SK-N-SH (cell line): Measurements from ENCODE around the gene NGF. TPM values are rescaled to one million over a fixed set of nuclear protein-coding genes. Genes with fewer than 3 reads are reported as not detected.

Experiments used
- CTCF ChIA-PET: fragments of 300-600, 350-600 bp; formaldehyde crosslinking; extraction: SDS; loops from one replicate; lab custom pipeline; 2021; lab: Yijun Ruan, JAX
- POLR2A ChIA-PET: fragments of 350-600 bp; sonication (Branson Sonifier 250); formaldehyde crosslinking; extraction: SDS; loops from one replicate; lab custom pipeline; 2020; ENCODE audit warnings: antibody characterized with exemption, inconsistent platforms; lab: Yijun Ruan, JAX
- DNase-seq: peaks from one replicate; pipeline ENCODE4 v3.0.0; 2012
- H2AFZ ChIP-seq: fragments of 200-600 bp; sonication (generic); 2 replicates; pipeline ENCODE4 v1.8.1; 2016; ENCODE audit warnings: antibody characterized with exemption, mild to moderate bottlenecking, low read depth
- H3F3A ChIP-seq: fragments of 200-600 bp; sonication (generic); replicated peaks from 2 replicates; pipeline ENCODE3; 2016; ENCODE audit warnings: antibody characterized with exemption, mild to moderate bottlenecking; ENCODE audit not compliant: insufficient read depth
- H3K27ac ChIP-seq, 2 experiments: fragments of 200-500 bp in 1 of 2; fragments of 200-600 bp in 1 of 2; sonication (Bioruptor generic) in 1 of 2; sonication (generic), shearing (Covaris generic) in 1 of 2; 2 replicates each; pipeline versions ENCODE4 v1.5.1 to v1.6.1; 2014 to 2016; ENCODE audit warnings: low read depth in 2 of 2, inconsistent platforms in 1 of 2, low read length in 1 of 2, mild to moderate bottlenecking in 1 of 2, mixed read lengths in 1 of 2
- H3K27me3 ChIP-seq: fragments of 200-600 bp; sonication (generic), shearing (Covaris generic); 2 replicates; pipeline ENCODE4 v1.6.1; 2016; ENCODE audit warnings: mixed run types; ENCODE audit not compliant: insufficient read depth
- H3K36me3 ChIP-seq, 2 experiments: fragments of 200-500 bp in 1 of 2; fragments of 200-600 bp in 1 of 2; sonication (Bioruptor generic) in 1 of 2; sonication (generic) in 1 of 2; replicated peaks in 1 of 2; 2 replicates each; pipeline versions ENCODE3 to v1.5.1; 2014 to 2016; ENCODE audit warnings: low read length in 1 of 2, mild to moderate bottlenecking in 1 of 2; ENCODE audit not compliant: insufficient read depth in 2 of 2, control insufficient read depth in 1 of 2
- H3K4me1 ChIP-seq, 2 experiments: fragments of 200-500 bp in 1 of 2; fragments of 200-600 bp in 1 of 2; sonication (Bioruptor generic) in 1 of 2; sonication (generic), shearing (Covaris generic) in 1 of 2; 2 replicates each; pipeline versions ENCODE4 v1.5.1 to v1.6.1; 2014 to 2016; ENCODE audit warnings: low read depth in 1 of 2, low read length in 1 of 2, mixed run types in 1 of 2; ENCODE audit not compliant: insufficient read depth in 2 of 2, control insufficient read depth in 1 of 2
- H3K4me2 ChIP-seq: fragments of 200-600 bp; sonication (generic), shearing (Covaris generic); 2 replicates; pipeline ENCODE4 v1.6.1; 2017; ENCODE audit warnings: mixed run types
- H3K4me3 ChIP-seq, 2 experiments: fragments of 200-500 bp in 1 of 2; fragments of 200-600 bp in 1 of 2; sonication (Bioruptor generic) in 1 of 2; sonication (generic), shearing (Covaris generic) in 1 of 2; 2 replicates each; pipeline versions ENCODE4 v1.5.1 to v1.8.1; 2014 to 2016; ENCODE audit warnings: low read depth in 2 of 2, inconsistent platforms in 1 of 2, low read length in 1 of 2, mild to moderate bottlenecking in 1 of 2, mixed read lengths in 1 of 2, moderate library complexity in 1 of 2
- H3K79me2 ChIP-seq: fragments of 200-600 bp; sonication (generic); 2 replicates; pipeline ENCODE4 v1.8.1; 2017; ENCODE audit warnings: mild to moderate bottlenecking; ENCODE audit not compliant: insufficient read depth
- H3K9ac ChIP-seq: fragments of 200-600 bp; sonication (generic); 2 replicates; pipeline ENCODE4 v1.6.1; 2017; ENCODE audit warnings: mixed run types
- H3K9me2 ChIP-seq: fragments of 200-600 bp; sonication (generic); 2 replicates; pipeline ENCODE4 v1.6.1; 2017; ENCODE audit warnings: mixed run types
- H3K9me3 ChIP-seq: fragments of 200-600 bp; sonication (generic); 2 replicates; pipeline ENCODE4 v1.6.1; 2017; ENCODE audit warnings: mixed run types, mild to moderate bottlenecking, moderate library complexity
- H4K20me1 ChIP-seq: fragments of 200-600 bp; sonication (generic); 2 replicates; pipeline ENCODE4 v1.6.1; 2017; ENCODE audit warnings: mild to moderate bottlenecking, mixed run types; ENCODE audit not compliant: insufficient read depth
- ELF1 ChIP-seq: IDR thresholded peaks from 2 replicates; pipeline ENCODE4 v1.4.0; 2012
- EP300 ChIP-seq, 2 experiments: IDR thresholded peaks; 2 replicates each; pipeline versions ENCODE4 v1.4.0 to v1.6.1; 2012; ENCODE audit warnings: borderline replicate concordance in 1 of 2, low read depth in 1 of 2, low read length in 1 of 2
- FOXM1 ChIP-seq: IDR thresholded peaks from 2 replicates; pipeline ENCODE4 v1.4.0; 2012; ENCODE audit warnings: low read depth, mild to moderate bottlenecking
- GABPA ChIP-seq: IDR thresholded peaks from 2 replicates; pipeline ENCODE4 v1.4.0; 2012; ENCODE audit warnings: low read depth, mild to moderate bottlenecking
- GATA2 ChIP-seq: sonication (generic); formaldehyde crosslinking; IDR thresholded peaks from 2 replicates; pipeline ENCODE4 v1.5.0; 2020; ENCODE audit warnings: mild to moderate bottlenecking, missing genetic modification reagents
- MEF2A ChIP-seq: IDR thresholded peaks from 2 replicates; pipeline ENCODE4 v1.4.0; 2012; ENCODE audit warnings: low read depth, borderline replicate concordance
- NRF1 ChIP-seq: IDR thresholded peaks from 2 replicates; pipeline ENCODE4 v1.6.1; 2012; ENCODE audit warnings: low read depth, mild to moderate bottlenecking, low read length
- RXRA ChIP-seq: IDR thresholded peaks from 2 replicates; pipeline ENCODE4 v1.4.0; 2012; ENCODE audit warnings: low read depth, mild to moderate bottlenecking, borderline replicate concordance
- SIN3A ChIP-seq: IDR thresholded peaks from 2 replicates; pipeline ENCODE4 v1.6.1; 2012; ENCODE audit warnings: low read depth, mild to moderate bottlenecking, low read length, moderate library complexity, borderline replicate concordance
- YY1 ChIP-seq: IDR thresholded peaks from 2 replicates; pipeline ENCODE4 v1.4.0; 2012; ENCODE audit warnings: low read depth, mild to moderate bottlenecking
- WGBS: methylation state at CpG from one replicate; pipeline ENCODE4 v1.1.6; 2017; ENCODE audit warnings: low lambda C conversion rate; 5-methylcytosine and 5-hydroxymethylcytosine counted together
- polyA plus RNA-seq, 3 experiments: library from polyadenylated mRNA; depleted of rRNA; stranded (reverse); fragments of >200 nt; gene quantifications; 2 replicates each; pipeline ENCODE4 v1.2.3, GENCODE V29; 2012
- TF ChIP-seq, protein P1 (sequence below): IDR thresholded peaks from 2 replicates; pipeline ENCODE4 v1.6.1; 2012; ENCODE audit warnings: mild to moderate bottlenecking, low read depth, low read length, moderate library complexity
- TF ChIP-seq, protein P2 (sequence below): fragments of 150-350 bp; IDR thresholded peaks from 2 replicates; pipeline ENCODE4 v1.6.1; 2016; ENCODE audit warnings: mild to moderate bottlenecking, low read depth, low read length
- TF ChIP-seq, protein P3 (sequence below): IDR thresholded peaks from 2 replicates; pipeline ENCODE4 v1.4.0; 2012; ENCODE audit warnings: low read depth, borderline replicate concordance
- TF ChIP-seq, protein P4 (sequence below): fragments of 150-350 bp; IDR thresholded peaks from 2 replicates; pipeline ENCODE4 v1.6.1; 2017; ENCODE audit warnings: antibody characterized with exemption, low read length, low read depth, borderline replicate concordance
- TF ChIP-seq, protein P5 (sequence below): IDR thresholded peaks from 2 replicates; pipeline ENCODE4; 2012
- TF ChIP-seq, protein P6 (sequence below): IDR thresholded peaks from 2 replicates; pipeline ENCODE4 v1.4.0; 2012; ENCODE audit warnings: low read depth, borderline replicate concordance

Gene NGF
- polyA plus RNA-seq, 1 of the 3 experiments (the other 2 are of a cell fraction), result 75.8 TPM

DNA sequence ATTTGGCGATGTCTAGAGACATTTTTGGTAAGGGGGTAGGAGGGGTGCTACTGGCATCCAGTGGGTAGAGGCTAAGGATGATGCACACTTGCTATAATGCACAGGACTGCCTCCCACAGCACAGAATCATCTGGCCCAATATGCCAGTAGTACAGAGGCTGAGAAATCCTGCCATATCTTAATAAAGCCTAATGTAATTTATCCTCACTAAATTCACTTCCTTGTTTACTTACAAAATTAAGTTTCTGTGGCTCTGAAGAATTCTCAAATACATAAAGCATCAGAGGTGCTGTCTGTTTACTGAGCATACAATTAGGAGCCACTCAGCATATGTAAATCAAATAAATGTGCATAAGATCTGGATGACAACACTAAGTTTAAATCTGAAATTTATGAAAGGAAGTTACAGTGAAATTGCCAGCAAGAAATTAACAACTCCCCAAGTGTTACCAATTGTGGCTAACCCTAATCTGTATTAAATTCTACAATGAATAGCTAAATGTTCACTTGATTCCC is 26.5 kb downstream of the NGF start:
- no peak for TF ChIP-seq MEF2A
- TF ChIP-seq FOXM1, result no peak
- TF ChIP-seq, protein P1, sequence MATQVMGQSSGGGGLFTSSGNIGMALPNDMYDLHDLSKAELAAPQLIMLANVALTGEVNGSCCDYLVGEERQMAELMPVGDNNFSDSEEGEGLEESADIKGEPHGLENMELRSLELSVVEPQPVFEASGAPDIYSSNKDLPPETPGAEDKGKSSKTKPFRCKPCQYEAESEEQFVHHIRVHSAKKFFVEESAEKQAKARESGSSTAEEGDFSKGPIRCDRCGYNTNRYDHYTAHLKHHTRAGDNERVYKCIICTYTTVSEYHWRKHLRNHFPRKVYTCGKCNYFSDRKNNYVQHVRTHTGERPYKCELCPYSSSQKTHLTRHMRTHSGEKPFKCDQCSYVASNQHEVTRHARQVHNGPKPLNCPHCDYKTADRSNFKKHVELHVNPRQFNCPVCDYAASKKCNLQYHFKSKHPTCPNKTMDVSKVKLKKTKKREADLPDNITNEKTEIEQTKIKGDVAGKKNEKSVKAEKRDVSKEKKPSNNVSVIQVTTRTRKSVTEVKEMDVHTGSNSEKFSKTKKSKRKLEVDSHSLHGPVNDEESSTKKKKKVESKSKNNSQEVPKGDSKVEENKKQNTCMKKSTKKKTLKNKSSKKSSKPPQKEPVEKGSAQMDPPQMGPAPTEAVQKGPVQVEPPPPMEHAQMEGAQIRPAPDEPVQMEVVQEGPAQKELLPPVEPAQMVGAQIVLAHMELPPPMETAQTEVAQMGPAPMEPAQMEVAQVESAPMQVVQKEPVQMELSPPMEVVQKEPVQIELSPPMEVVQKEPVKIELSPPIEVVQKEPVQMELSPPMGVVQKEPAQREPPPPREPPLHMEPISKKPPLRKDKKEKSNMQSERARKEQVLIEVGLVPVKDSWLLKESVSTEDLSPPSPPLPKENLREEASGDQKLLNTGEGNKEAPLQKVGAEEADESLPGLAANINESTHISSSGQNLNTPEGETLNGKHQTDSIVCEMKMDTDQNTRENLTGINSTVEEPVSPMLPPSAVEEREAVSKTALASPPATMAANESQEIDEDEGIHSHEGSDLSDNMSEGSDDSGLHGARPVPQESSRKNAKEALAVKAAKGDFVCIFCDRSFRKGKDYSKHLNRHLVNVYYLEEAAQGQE, result no peak
- TF ChIP-seq RXRA, result no peak
- TF ChIP-seq, protein P2, sequence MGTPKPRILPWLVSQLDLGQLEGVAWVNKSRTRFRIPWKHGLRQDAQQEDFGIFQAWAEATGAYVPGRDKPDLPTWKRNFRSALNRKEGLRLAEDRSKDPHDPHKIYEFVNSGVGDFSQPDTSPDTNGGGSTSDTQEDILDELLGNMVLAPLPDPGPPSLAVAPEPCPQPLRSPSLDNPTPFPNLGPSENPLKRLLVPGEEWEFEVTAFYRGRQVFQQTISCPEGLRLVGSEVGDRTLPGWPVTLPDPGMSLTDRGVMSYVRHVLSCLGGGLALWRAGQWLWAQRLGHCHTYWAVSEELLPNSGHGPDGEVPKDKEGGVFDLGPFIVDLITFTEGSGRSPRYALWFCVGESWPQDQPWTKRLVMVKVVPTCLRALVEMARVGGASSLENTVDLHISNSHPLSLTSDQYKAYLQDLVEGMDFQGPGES, result no peak
- TF ChIP-seq EP300 (IDR thresholded peaks at IDR 0.05; ENCODE audit: borderline replicate concordance in 1 of 2, low read depth in 1 of 2, low read length in 1 of 2), result no peak
- TF ChIP-seq, protein P3, sequence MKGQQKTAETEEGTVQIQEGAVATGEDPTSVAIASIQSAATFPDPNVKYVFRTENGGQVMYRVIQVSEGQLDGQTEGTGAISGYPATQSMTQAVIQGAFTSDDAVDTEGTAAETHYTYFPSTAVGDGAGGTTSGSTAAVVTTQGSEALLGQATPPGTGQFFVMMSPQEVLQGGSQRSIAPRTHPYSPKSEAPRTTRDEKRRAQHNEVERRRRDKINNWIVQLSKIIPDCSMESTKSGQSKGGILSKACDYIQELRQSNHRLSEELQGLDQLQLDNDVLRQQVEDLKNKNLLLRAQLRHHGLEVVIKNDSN, result no peak
- TF ChIP-seq, protein P4, sequence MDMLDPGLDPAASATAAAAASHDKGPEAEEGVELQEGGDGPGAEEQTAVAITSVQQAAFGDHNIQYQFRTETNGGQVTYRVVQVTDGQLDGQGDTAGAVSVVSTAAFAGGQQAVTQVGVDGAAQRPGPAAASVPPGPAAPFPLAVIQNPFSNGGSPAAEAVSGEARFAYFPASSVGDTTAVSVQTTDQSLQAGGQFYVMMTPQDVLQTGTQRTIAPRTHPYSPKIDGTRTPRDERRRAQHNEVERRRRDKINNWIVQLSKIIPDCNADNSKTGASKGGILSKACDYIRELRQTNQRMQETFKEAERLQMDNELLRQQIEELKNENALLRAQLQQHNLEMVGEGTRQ, result no peak
- TF ChIP-seq GABPA, result no peak
- no peak for TF ChIP-seq NRF1
- TF ChIP-seq SIN3A, result no peak
- no peak for TF ChIP-seq GATA2
- TF ChIP-seq, protein P5, sequence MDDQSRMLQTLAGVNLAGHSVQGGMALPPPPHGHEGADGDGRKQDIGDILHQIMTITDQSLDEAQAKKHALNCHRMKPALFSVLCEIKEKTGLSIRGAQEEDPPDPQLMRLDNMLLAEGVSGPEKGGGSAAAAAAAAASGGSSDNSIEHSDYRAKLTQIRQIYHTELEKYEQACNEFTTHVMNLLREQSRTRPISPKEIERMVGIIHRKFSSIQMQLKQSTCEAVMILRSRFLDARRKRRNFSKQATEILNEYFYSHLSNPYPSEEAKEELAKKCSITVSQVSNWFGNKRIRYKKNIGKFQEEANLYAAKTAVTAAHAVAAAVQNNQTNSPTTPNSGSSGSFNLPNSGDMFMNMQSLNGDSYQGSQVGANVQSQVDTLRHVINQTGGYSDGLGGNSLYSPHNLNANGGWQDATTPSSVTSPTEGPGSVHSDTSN, result no peak
- no peak for TF ChIP-seq YY1
- TF ChIP-seq, protein P6, sequence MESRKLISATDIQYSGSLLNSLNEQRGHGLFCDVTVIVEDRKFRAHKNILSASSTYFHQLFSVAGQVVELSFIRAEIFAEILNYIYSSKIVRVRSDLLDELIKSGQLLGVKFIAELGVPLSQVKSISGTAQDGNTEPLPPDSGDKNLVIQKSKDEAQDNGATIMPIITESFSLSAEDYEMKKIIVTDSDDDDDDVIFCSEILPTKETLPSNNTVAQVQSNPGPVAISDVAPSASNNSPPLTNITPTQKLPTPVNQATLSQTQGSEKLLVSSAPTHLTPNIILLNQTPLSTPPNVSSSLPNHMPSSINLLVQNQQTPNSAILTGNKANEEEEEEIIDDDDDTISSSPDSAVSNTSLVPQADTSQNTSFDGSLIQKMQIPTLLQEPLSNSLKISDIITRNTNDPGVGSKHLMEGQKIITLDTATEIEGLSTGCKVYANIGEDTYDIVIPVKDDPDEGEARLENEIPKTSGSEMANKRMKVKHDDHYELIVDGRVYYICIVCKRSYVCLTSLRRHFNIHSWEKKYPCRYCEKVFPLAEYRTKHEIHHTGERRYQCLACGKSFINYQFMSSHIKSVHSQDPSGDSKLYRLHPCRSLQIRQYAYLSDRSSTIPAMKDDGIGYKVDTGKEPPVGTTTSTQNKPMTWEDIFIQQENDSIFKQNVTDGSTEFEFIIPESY, result no peak
- no peak for TF ChIP-seq ELF1
- Histone ChIP-seq H2AFZ (no peak overlapping the region), H3K27me3 (no peaks in the 10 kb centered on the region), H4K20me1 (no peaks in the 10 kb centered on the region), H3K9ac (no peak overlapping the region), H3K4me2 (no peak overlapping the region), H3F3A (peaks cover 12% of the 10 kb centered on the region), H3K4me1 (peaks cover 17 to 38% of the 10 kb centered on the region in 2 experiments; a peak in 3 of 4 replicates), H3K9me2 (no peaks in the 10 kb centered on the region), H3K27ac (peak overlapping the region in 1 of 2 experiments; percentile 3; a peak in 1 of 4 replicates), H3K79me2 (peaks cover 92% of the 10 kb centered on the region), H3K9me3 (no peaks in the 10 kb centered on the region), H3K4me3 (no peak overlapping the region), H3K36me3 (peaks cover 2 to 19% of the 10 kb centered on the region in 2 experiments)
- 79% methylated on average over 1 of the region's 1 CpG for WGBS
- CTCF ChIA-PET, result interaction anchor here (1.2 kb wide), 1 partner anchor 9 kb away, joined by 3 read pairs; no protein-coding TSS in a partner anchor
- POLR2A ChIA-PET, result no interaction called here
- no peak for DNase-seq
